ENCODE data around the gene ATG16L2. TPM values are rescaled to one million over a fixed set of nuclear protein-coding genes. Genes with fewer than 3 reads are reported as not detected.
"Not testable (repeated sequence)": the region's sequence is repeated elsewhere in the genome, so short reads cannot be mapped to it uniquely, and the experiment has no call there.

Gene ATG16L2
- polyA plus RNA-seq, 3 donors = 25.4 to 48.6 (median 45.4) TPM

DNA sequence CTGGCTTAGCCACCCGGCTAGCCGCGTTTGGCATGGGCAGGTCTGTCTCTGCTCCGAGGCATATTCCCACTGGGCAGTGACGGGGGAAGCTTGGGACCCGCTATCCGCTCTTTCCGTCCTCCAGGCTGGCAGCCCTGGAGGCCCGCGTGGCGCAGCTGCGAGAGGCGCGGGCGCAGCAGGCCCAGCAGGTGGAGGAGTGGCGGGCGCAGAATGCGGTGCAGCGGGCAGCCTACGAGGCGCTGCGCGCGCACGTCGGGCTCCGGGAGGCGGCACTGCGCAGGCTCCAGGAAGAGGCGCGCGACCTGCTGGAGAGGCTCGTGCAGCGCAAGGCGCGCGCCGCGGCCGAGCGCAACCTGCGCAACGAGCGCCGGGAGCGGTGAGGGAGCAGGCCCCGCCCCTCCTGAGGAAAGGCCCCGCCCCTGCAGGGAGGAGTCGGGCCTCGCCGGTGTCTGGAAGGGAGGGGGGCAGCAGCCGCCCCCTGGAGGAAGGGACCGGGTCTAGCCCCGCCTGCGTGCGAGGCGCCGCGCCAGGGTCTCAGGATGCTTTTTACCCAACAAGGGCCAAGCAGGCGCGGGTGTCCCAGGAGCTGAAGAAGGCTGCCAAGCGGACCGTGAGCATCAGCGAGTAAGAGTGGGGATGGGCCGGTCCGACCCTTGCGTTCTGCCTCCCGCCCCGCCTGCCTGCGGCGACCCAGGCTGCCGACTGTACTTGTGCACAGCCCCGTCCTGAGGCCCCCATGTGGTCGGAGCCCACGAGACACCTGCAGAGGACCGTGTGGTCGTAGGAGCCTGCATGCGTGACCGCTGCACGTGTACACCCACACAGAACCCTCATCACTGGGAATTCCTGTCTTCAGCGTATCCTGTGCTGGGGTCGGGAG lies 7.9 kb downstream of the ATG16L2 start:
- peak; percentile 90 for DNase-seq

DNA sequence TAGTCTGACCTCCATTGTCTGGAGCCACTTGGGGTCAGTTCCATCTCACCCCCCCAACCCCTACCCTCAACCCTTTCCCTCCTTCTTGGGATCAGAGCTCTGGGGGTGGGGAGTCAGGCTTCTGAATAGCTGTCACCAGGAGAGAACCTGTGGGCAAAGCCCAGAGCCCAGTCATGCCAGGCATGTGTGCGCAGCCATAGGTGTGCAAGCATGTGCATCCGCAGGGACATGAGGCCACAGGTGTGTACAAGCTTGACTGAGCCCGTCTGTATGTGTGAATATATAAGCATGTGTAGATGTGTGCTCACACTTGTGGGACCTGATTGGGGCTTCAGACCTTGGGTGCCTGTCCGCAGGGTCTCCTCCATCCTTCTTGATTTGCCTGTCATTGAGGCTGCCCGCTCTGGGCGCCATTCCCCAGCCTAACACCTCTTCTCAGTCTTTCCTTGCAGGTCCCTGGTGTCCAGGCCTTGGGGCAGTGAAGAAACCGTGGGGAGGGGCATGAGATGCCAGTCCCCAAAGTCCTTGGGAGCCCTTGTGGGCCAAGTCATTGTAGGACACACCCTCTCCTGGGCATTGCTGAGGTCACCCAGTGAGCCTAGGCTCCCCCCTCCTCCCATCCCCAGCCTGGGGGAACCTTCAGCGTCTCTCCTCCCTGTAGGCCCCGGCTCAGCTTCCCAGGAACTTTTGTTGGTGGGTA lies 9.0 kb downstream of the ATG16L2 start:
- DNase-seq = no peak

DNA sequence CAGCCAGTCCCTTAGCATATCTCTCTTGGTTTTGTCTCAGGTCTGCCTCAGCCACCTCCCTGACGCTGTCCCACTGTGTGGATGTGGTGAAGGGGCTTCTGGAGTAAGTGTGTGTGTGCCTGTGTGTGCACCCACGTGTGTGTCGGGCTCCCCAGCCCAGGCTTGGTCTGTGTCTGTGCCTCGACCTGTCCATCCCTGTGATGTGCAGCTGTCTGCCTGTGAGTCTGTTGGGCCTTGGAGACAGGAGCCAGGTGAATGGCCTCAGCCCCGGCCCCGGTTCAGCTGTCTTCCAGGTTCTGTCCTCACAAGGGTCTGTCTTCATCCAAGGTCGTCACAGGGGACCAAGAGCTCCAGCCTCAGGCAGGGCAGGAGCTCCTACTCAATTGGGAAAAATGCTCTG lies 9.8 kb downstream of the ATG16L2 start:
- no peak for DNase-seq

DNA sequence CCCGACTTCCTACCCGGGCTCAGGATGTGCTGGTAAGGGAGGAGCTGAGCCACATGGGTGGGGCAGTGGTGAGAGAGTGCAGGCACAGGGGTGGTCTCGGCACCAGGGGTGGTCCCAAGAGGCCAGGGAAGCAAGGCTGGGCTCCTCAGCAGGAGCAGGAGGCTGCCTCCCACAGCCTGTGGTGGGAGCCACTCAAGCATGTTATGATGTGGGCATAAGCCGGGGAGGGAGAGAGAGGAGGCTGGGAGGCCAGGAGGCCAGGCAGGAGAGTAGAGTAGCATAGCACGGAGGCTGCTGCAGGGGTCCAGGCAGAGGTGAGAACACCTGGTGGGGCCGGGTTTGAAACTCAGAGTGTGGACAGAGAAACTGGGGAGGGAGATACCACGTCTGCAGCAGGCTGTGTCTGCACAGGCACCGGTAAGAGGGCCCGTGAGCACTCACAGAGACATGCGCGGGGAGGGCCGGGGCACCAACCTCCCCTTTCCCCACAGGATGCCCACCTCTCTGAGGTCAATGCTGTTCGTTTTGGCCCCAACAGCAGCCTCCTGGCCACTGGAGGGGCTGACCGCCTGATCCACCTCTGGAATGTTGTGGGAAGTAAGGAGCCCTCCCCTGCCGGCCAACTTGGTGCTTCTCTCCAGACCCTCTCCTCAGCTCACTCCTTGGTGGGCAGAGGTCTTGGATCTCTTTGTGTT lies 10.7 kb downstream of the ATG16L2 start:
- DNase-seq = no peak

DNA sequence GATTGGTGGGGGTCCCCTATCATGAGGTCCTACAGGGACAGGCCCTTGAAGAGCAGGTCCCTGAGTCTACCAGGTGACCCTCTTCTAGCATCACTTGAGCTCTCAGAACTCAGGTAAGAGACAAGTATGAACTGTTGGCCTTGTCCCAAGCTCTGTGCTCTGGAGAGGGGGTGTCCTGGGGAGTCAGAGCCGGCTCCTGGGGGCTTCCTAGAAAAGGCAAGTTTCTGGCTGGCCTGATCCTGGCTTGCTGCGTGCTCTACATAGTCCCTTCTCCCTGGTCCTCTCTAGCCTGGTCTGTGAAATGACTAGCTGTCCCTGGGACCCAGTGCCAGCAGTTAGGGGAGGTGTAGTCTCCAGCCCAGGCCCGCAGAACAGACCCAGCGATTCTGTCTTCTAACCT lies 11.4 kb downstream of the ATG16L2 start:
- no peak for DNase-seq

DNA sequence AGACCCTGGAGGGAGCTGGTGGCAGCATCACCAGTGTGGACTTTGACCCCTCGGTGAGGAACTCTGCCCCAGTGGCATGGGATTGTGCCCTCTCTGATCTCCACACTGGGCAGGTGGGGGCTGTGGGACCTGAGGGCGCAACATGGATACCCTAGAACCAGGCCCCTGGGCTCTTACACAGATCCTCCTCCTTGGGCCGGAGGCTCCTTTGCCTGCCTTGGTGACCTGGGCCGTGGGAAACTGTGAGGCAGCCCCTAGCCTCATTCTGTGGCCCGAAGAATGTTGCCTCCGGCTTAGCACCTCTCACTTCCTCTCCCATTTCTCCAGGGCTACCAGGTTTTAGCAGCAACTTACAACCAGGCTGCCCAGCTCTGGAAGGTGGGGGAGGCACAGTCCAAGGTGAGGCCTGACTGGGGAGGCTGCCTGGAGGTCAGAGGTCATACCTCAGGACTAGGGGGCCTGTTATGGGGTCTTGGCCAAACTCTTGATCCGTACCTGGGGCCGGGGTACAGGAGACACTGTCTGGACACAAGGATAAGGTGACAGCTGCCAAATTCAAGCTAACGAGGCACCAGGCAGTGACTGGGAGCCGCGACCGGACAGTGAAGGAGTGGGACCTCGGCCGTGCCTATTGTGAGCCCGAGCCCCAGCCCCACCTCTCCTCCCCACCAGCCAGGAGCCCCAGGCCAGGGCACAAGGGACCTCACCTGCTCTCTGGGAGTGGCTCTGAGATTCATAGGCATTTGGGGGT lies 12.2 kb downstream of the ATG16L2 start:
- DNase-seq = no peak

DNA sequence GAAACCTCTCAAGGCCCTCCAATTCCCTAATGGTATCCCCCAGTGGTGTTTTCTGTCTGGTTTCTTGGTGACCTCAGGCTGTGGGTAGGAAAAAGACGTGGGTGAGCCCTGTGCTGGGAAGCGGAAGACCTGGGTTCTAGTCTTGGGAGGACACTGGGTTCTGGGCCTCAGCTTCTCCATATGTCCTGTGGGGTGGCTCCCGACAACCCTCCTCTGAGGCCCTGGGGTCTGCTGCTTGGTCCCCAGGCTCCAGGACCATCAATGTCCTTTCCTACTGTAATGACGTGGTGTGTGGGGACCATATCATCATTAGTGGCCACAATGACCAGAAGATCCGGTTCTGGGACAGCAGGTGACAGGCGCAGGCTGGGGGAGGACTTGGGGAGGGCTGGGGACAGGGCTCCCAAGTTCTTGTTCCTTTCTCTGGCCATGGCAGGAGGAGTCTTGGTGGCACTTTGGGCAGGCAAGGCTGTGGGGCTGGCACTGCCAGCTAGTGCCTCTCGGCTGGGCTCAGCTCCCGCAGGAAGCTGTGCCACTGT lies 12.8 kb downstream of the ATG16L2 start:
- DNase-seq = no peak

DNA sequence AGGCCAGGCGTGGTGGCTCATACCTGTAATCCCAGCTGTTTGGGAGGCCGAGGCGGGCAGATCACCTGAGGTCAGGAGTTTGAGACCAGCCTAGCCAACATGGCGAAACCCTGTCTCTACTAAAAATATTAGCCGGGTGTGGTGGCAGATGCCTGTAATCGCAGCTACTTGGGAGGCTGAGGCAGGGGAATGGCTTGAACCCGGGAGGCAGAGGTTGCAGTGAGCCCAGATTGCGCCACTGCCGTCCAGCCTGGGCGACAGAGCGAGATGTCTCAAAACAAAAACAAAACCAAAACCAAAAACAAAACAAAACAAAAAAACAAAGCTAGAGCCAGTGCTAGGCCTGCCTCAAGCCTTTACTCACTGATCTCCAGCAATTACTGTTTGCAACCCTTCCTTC lies 13.4 kb downstream of the ATG16L2 start:
- DNase-seq = not testable (repeated sequence)

DNA sequence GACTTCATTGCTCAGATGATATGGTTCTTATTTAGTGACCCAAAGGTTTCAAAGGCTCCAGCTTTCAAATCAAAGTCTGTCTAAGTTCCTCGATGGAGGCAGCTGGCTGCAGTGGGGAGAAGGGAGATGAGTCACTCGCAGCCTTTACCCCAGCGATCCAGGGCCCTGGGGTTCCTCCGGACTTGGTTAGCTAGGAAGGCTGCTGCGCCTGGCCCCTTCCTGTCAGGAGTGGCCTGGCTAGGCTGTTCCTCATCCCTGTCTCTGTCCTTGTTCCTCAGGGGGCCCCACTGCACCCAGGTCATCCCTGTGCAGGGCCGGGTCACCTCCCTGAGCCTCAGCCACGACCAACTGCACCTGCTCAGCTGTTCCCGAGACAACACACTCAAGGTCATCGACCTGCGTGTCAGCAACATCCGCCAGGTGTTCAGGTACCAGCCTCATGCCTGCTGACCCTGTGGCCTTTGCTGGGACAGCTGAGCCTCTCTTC lies 13.9 kb downstream of the ATG16L2 start:
- no peak for DNase-seq

DNA sequence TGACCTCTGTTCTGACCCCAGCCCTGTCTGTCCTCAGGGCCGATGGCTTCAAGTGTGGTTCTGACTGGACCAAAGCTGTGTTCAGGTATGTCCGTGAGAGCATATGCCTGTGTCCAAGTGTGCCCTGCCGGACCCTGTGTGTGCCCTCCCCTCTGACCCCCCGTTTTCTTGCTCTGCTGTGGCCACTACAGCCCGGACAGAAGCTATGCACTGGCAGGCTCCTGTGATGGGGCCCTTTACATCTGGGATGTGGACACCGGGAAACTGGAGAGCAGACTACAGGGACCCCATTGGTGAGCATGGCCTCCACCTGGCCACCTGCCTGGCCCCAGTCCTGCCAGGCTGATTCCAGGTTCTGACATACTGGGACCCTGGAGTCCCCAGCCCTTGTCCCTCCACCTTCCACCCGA lies 14.5 kb downstream of the ATG16L2 start:
- DNase-seq = no peak

DNA sequence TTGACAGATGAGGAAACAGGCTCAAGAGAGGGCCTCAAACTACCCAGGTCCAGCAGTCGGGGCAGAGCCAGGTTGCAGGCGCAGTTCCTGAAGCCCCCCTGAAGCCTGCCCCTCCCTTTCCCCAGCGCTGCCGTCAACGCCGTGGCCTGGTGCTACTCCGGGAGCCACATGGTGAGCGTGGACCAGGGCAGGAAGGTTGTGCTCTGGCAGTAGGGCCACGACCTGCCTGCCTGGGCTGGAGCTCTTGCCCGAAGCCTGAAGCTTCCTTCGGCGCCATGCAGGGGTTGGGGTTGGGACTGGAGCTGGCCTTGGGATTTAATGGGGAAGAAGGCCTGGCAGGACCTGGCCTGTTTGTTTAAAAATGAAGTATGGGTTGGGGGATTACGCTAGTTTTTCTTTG lies 15.0 kb downstream of the ATG16L2 start:
- no peak for DNase-seq

DNA sequence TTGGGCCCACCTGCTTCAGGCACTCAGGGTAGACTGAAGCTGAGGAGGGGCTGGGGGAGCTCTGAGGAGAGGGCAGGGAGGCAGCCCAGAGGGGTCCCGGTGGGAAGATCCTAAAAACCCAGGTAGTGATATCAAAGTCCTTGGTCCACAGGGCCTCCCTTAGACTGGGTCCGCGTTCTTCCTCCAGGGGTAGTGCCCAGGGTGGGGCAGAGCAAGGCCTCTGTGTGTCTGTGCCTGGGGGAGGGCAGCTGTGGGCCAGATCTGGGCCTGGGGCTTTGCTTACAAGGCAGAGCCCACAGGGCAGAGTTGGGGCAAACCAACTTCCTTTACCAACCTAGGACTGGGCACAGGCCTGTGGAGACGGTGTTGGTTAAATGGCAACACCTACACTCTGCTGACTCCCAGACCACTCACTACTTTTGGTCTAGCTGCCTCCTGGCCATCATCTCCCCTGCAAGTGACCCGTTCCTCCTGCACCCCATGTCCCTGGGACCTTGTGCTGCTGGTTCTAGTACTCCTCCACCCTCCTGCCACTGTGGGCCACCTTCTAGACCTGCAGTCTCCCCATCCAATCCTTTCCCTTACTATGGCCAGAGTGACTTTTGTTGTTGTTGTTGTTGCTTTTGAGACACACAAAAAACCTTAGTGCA lies 15.8 kb downstream of the ATG16L2 start:
- DNase-seq = no peak

DNA sequence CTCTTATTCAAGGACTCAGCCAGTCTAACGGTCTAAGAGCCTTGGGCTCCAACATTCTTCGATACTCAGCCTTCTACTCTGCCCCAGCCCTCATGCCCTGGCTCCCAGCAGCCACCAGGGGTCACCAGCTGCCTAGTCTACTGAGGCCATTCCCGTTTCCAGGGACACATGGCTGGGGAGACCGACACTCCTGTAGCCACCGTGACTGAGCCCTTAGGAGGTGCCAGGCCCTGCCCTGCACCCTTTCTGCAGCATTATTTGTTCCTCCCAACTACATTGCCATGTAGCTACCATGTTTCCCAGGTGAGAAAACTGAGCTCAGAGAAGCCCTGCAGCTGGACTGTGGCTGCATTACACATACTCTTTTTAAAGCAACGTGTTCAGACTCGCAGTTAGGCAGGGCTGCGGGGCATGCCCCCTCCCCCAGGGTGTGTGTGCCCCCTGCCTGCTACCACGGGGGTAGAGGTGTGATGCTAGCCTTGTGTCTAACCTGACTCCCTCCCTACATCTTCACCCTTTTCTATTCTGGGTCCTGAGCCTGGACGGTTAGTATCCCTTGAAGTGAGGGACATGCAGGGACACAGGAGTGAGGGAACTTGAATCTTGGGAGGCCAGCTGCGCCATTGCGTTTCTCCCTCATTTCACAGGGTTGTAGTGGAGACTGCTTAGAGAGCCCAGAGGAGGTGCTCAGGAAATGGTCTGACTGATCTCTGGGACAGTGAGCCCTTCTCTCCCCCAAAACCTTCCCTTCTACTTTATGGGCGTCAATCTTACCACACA lies 17.5 kb downstream of the ATG16L2 start:
- peak; percentile 80 for DNase-seq

DNA sequence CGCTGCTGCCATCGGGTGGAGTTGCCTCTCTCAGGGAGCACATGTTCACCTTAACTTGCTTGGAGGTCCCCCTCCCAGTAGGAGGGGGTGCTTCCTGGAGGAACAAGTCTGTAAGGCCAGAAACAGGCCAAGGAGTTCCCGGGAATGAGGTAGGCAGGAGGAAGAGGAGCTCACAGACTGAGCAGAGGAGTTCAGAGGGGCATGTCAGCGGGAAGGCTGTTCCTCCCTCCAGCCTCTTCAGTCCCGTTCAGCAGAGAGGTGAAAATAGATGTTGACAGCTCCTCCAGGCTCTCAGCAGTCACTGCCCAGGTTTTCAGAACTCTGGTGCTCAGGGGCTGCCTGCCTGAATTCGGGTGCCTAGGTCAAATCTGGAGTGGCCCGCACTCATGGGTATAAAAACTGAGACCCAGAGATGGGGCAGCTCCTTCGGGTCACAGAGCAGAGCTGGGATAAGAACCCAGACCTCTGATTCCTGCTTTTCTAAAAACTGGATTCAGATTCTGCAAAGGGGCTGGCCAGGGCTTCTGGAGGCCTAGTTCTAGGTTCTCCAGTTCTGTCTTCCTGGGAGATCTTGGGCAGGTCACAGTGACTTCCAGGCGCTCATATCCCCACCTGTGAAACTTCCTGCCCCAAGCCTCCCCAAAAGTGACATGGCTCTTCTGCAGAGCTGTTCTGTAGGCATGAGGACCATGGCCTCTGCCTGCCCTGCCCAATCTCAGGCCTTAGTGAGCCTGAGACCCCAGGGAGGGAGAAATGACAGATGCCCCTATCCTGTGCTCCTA lies 18.3 kb downstream of the ATG16L2 start:
- DNase-seq = no peak

DNA sequence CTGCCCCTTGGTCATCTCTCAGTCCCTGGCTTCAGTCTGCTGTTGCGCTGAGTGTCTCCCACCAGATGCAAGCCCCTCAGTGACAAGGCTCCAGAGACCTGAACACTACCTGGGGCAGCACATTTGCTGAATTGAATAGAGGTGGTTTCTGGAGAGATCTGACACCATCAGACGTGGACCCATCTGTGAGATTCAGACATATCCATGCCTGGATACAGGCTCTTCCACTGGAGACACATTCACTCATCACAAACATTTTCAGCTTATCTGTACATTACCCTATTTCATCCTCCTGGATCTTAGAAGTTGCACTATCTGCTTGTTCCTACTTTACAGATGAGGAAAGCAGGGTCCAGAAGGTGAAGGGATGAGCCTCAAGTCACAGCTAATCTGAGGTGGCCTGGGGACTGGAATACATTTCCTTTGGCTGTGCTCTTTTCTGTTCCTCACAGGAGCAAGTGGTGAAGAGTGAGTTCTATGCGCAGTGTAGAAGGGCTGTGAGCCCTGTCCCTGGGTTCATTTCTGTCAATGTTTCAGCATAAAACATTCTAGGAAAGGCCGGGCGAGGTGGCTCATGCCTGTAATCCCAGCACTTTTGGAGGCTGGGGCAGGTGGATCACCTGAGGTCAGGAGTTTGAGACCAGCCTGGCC lies 19.0 kb downstream of the ATG16L2 start:
- DNase-seq = no peak

DNA sequence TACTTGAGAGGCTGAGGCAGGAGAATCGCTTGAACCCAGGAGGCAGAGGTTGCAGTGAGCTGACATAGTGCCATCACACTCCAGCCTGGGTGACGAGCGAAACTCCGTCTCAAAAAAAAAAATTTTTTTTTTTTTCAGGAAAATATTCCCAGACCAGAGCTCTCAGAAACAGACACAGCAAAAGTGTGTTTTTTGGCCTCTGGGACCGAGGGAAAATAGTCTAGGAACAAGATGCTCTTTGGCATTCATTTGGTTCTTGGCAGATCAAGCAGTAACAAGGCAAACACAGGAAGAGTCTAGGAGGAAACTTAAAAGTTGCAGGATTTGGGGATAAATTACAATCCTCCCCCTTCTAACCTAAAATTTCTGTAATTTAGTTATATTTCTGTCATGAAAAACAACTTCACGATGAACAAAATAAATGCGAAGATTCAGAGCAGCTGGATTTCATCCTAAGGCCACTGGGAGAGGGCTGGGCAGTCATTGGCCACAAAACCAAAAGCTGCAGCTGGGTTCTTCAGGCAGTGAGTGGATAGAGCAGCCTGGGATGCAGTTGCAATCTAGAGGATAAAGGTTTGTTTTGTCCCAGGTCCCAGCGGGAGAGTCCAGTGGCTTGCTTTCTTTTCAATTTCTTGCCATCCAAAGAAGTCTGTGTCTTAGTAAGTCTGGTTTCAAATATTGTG lies 19.7 kb downstream of the ATG16L2 start:
- DNase-seq = peak; percentile 69

DNA sequence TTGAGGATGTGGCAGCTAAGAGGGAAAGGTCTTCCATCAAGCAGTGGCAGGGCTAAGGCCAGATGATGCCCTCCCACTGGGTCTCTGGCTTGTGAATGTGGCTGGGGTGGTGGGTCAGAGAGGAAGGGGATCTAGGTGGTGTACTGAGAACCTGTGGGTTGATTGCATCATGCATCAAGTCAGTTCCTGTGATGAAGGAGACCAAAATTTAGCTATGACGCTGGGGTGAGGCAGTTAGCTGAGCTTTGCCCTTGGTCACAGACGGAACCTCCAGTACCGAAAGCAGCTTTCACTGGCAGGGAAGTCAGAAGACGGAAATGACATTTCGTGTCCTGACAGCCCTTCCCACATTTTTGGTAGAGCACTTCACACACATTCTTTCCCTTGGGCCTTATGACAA lies 20.7 kb downstream of the ATG16L2 start:
- no peak for DNase-seq

DNA sequence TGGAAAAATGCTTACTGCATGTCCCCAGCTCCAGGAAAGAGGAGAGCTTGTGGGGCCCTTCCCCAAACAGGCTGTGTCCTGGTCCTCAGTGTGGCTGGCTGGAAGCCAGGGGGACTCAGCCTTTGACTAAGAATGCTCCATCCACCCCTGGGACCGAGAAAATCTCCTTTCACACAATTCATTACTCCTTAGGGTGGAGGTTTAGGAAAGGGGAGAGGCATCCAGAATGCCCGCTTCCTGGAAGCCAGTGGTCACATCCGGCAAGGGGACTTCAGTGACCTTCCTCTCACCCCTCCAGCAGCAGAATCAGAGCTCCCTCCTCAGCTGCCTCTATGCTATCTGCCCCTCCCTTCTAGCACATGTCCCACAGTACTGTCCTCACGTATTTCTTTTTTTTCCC lies 21.9 kb downstream of the ATG16L2 start:
- DNase-seq = peak; percentile 58

Data from renal pelvis (tissue), 4 donors.